GM21737 (cell line): ENCODE results near the gene DNAH17.

Source experiments
- ATAC-seq: cut with Tn5 transposase; IDR thresholded peaks from one replicate; pipeline ENCODE4 v1.9.1; 2021; ENCODE audit warnings: mild to moderate bottlenecking, moderate library complexity; ENCODE audit not compliant: unreplicated experiment

The DNAH17 gene

GRCh38 chr17:78499715-78500540, 77.3 kb downstream of the DNAH17 start:
- no peak for ATAC-seq

GRCh38 chr17:78498848-78499247, 78.3 kb downstream of the DNAH17 start:
- no peak for ATAC-seq

- no peak for ATAC-seq
Measured at GRCh38 chr17:78497115-78497540, 80.1 kb downstream of the DNAH17 start.

GRCh38 chr17:78496311-78496710, 80.9 kb downstream of the DNAH17 start:
- ATAC-seq, result no peak

- no peak for ATAC-seq
Measured at GRCh38 chr17:78495634-78496033, 81.6 kb downstream of the DNAH17 start.

GRCh38 chr17:78494696-78495330, 82.4 kb downstream of the DNAH17 start:
- no peak for ATAC-seq

GRCh38 chr17:78493853-78494695, 83.1 kb downstream of the DNAH17 start:
- ATAC-seq, result no peak

- no peak for ATAC-seq
Measured at GRCh38 chr17:78493450-78493849, 83.7 kb downstream of the DNAH17 start.

GRCh38 chr17:78492116-78492799, 84.9 kb downstream of the DNAH17 start:
- no peak for ATAC-seq

GRCh38 chr17:78491236-78492115, 85.7 kb downstream of the DNAH17 start:
- ATAC-seq, result no peak

GRCh38 chr17:78490673-78491072, 86.5 kb downstream of the DNAH17 start:
- ATAC-seq, result no peak

GRCh38 chr17:78490156-78490555, 87.0 kb downstream of the DNAH17 start:
- ATAC-seq, result no peak

- ATAC-seq, result no peak
Measured at GRCh38 chr17:78488867-78489634, 88.1 kb downstream of the DNAH17 start.

GRCh38 chr17:78488156-78488555, 89.0 kb downstream of the DNAH17 start:
- no peak for ATAC-seq

GRCh38 chr17:78486946-78487680, 90.1 kb downstream of the DNAH17 start:
- ATAC-seq, result no peak

GRCh38 chr17:78486228-78486802, 90.9 kb downstream of the DNAH17 start:
- ATAC-seq, result no peak

- ATAC-seq, result no peak
Measured at GRCh38 chr17:78485290-78486168, 91.7 kb downstream of the DNAH17 start.
